ENCODE results near the gene PITPNC1.
A peak's percentile ranks its signal among the peaks of the same experiment; 100 is the strongest.
"Not testable (repeated sequence)": the region's sequence is repeated elsewhere in the genome, so short reads cannot be mapped to it uniquely, and the experiment has no call there.

PITPNC1 gene

GRCh38 chr17:67687511-67687910 is 310.4 kb downstream of the PITPNC1 start:
- no peaks in the 10 kb centered on the region for H3K27me3 ChIP-seq (ENCODE audit: control insufficient read depth in 5 of 5, insufficient read depth in 4 of 5, low read length in 5 of 5)
- H3K9ac ChIP-seq (ENCODE audit: low read length in 5 of 5): no peak overlapping the region
- H3K4me1 ChIP-seq (ENCODE audit: control insufficient read depth in 5 of 5, insufficient read depth in 5 of 5, low read length in 5 of 5): peaks cover 2 to 7% (median 6%) of the 10 kb centered on the region in 5 donors
- no peaks in the 10 kb centered on the region for H3K9me3 ChIP-seq (ENCODE audit: control insufficient read depth in 5 of 5, low read length in 5 of 5)
- H3K36me3 ChIP-seq (ENCODE audit: control insufficient read depth in 5 of 5, insufficient read depth in 5 of 5, low read length in 5 of 5): peaks cover 0 to 9% (median 0%) of the 10 kb centered on the region in 5 donors
- H3K27ac ChIP-seq (ENCODE audit: low read depth, low read length): no peak overlapping the region
- H3K4me3 ChIP-seq (ENCODE audit: low read depth in 1 of 5, low read length in 5 of 5): no peak overlapping the region

DNA sequence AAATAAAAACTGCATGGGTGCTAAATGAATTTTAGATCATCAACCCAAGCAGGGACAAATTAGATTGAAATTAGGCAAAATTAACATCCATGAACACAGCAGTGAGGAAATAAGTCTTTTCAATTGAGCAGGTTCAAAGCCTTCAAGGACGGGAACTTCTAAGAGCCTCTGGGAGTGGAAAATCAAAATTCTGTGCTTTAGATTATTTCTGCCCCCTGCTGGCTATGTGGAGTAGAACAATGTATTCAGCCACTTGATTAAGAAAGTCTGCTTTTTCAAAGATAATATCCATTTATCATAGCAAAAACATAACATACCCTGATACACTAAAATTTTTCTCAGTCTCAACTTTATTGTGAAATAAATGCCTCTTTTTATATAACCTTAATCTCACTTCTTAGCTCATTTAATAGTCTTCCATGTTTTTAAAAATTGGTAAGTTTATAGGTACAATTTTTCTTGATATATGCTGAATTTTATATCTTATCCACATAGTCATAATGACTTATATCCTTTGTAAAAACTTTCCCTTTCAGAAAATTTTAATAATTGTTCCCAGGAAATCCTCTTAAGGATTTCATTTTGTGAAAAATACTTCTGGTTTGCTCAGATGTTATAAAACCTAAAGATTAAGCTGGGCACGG is 312.6 kb downstream of the PITPNC1 start:
- no peaks in the 10 kb centered on the region for H3K9me3 ChIP-seq (ENCODE audit: control insufficient read depth in 5 of 5, low read length in 5 of 5)

DNA sequence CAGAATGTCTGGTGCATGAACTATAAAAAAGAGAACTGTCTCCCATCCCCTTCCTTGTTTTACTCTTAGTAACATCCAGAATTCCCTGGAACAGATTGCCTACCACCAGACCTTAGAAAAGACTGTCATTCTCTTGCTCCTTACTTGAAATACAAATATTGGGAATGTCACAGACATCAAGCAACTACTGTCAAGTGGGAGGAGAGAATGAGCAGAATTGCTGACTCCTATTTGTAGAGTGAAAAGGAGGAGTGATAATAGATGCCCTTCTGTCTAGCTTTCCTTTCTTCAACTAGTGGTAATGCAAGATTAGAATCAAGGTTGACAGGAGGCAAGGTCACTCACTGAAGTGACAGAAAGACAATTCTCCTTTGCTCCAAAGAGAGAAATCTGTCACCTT is 316.7 kb downstream of the PITPNC1 start:
- Histone ChIP-seq H3K27me3 (ENCODE audit: control insufficient read depth in 5 of 5, insufficient read depth in 4 of 5, low read length in 5 of 5) (no peaks in the 10 kb centered on the region), H3K4me3 (ENCODE audit: low read depth in 1 of 5, low read length in 5 of 5) (no peak overlapping the region), H3K4me1 (ENCODE audit: control insufficient read depth in 5 of 5, insufficient read depth in 5 of 5, low read length in 5 of 5) (peaks cover 0 to 11% (median 4%) of the 10 kb centered on the region in 5 donors), H3K9ac (ENCODE audit: low read length in 5 of 5) (no peak overlapping the region), H3K9me3 (ENCODE audit: control insufficient read depth in 5 of 5, low read length in 5 of 5) (no peaks in the 10 kb centered on the region), H3K36me3 (ENCODE audit: control insufficient read depth in 5 of 5, insufficient read depth in 5 of 5, low read length in 5 of 5) (peaks cover 0 to 6% (median 2%) of the 10 kb centered on the region in 5 donors), H3K27ac (ENCODE audit: low read depth, low read length) (no peak overlapping the region)

More for the DNA sequence above, 312.6 kb downstream of the PITPNC1 start:
- no peak overlapping the region for H3K4me3 ChIP-seq (ENCODE audit: low read depth in 1 of 5, low read length in 5 of 5)
- H3K4me1 ChIP-seq (ENCODE audit: control insufficient read depth in 5 of 5, insufficient read depth in 5 of 5, low read length in 5 of 5): peaks cover 2 to 7% (median 6%) of the 10 kb centered on the region in 5 donors
- H3K9ac ChIP-seq (ENCODE audit: low read length in 5 of 5): no peak overlapping the region
- H3K27me3 ChIP-seq (ENCODE audit: control insufficient read depth in 5 of 5, insufficient read depth in 4 of 5, low read length in 5 of 5): no peaks in the 10 kb centered on the region
- peaks cover 0 to 13% (median 2%) of the 10 kb centered on the region in 5 donors for H3K36me3 ChIP-seq (ENCODE audit: control insufficient read depth in 5 of 5, insufficient read depth in 5 of 5, low read length in 5 of 5)
- no peak overlapping the region for H3K27ac ChIP-seq (ENCODE audit: low read depth, low read length)

DNA sequence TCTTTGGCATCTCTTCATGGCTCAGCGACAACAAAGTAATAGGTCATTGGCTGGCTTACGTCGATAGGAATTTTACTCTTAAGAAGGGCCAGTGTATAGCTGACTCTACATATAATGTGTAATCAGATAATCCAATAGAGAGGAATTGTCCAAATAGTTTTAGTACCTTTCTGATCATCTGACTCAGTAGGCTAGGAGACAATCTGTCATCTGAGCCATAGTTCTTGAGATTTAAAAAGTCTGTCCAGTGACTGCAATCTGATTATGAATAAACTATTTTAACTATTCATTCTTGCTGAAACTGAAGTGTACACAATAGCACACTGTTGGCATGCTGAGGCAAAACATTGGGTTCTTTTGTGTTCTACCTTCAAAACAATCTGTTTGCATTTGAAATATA is 319.3 kb downstream of the PITPNC1 start:
- H3K4me3 ChIP-seq (ENCODE audit: low read depth in 1 of 5, low read length in 5 of 5): no peak overlapping the region
- H3K27ac ChIP-seq (ENCODE audit: low read depth, low read length): no peak overlapping the region
- H3K36me3 ChIP-seq (ENCODE audit: control insufficient read depth in 5 of 5, insufficient read depth in 5 of 5, low read length in 5 of 5): peaks cover 0 to 6% (median 2%) of the 10 kb centered on the region in 5 donors
- no peaks in the 10 kb centered on the region for H3K9me3 ChIP-seq (ENCODE audit: control insufficient read depth in 5 of 5, low read length in 5 of 5)
- no peaks in the 10 kb centered on the region for H3K27me3 ChIP-seq (ENCODE audit: control insufficient read depth in 5 of 5, insufficient read depth in 4 of 5, low read length in 5 of 5)
- peaks cover 0 to 11% (median 3%) of the 10 kb centered on the region in 5 donors for H3K4me1 ChIP-seq (ENCODE audit: control insufficient read depth in 5 of 5, insufficient read depth in 5 of 5, low read length in 5 of 5)
- H3K9ac ChIP-seq (ENCODE audit: low read length in 5 of 5): peak overlapping the region in 1 of 5 donors; percentile 24

DNA sequence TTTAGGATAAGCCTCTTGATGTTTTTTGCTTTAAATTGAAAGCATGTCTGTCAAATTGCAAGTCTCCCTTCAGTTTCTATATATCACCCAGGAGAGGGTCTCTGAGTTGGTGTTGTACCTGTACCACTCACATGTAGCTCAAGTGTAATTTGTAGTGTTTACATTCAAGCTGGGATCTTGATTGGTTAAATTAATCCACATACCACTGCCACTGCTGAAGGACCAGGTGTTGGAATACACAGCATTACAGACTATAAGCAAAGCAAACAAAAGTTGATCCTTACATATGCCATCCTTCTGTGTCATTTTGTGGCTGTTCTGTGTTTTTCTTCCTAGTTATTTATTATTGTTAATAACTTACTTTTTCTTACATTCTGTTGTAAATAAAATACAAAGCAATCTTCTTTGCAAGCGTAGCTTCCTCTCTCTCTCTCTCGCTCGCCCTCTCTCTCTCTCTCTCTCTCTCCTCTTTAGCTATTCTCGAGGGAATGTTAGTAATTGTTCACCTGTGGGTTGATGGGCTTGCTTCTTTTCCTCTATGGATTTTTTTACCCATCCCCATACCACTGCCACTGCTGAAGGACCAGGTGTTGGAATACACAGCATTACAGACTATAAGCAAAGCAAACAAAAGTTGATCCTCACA is 319.9 kb downstream of the PITPNC1 start:
- no peaks in the 10 kb centered on the region for H3K27me3 ChIP-seq (ENCODE audit: control insufficient read depth in 5 of 5, insufficient read depth in 4 of 5, low read length in 5 of 5)
- peaks cover 0 to 6% (median 2%) of the 10 kb centered on the region in 5 donors for H3K36me3 ChIP-seq (ENCODE audit: control insufficient read depth in 5 of 5, insufficient read depth in 5 of 5, low read length in 5 of 5)
- H3K4me3 ChIP-seq (ENCODE audit: low read depth in 1 of 5, low read length in 5 of 5): no peak overlapping the region
- no peaks in the 10 kb centered on the region for H3K9me3 ChIP-seq (ENCODE audit: control insufficient read depth in 5 of 5, low read length in 5 of 5)
- H3K9ac ChIP-seq (ENCODE audit: low read length in 5 of 5): no peak overlapping the region
- H3K27ac ChIP-seq (ENCODE audit: low read depth, low read length): no peak overlapping the region
- H3K4me1 ChIP-seq (ENCODE audit: control insufficient read depth in 5 of 5, insufficient read depth in 5 of 5, low read length in 5 of 5): peaks cover 0 to 11% (median 3%) of the 10 kb centered on the region in 5 donors

- Histone ChIP-seq H3K36me3 (ENCODE audit: control insufficient read depth in 5 of 5, insufficient read depth in 5 of 5, low read length in 5 of 5) (no peaks in the 10 kb centered on the region), H3K27me3 (ENCODE audit: control insufficient read depth in 5 of 5, insufficient read depth in 4 of 5, low read length in 5 of 5) (no peaks in the 10 kb centered on the region), H3K9ac (ENCODE audit: low read length in 5 of 5) (no peak overlapping the region), H3K9me3 (ENCODE audit: control insufficient read depth in 5 of 5, low read length in 5 of 5) (no peaks in the 10 kb centered on the region), H3K4me1 (ENCODE audit: control insufficient read depth in 5 of 5, insufficient read depth in 5 of 5, low read length in 5 of 5) (peaks cover 0 to 11% (median 3%) of the 10 kb centered on the region in 5 donors), H3K4me3 (ENCODE audit: low read depth in 1 of 5, low read length in 5 of 5) (no peak overlapping the region), H3K27ac (ENCODE audit: low read depth, low read length) (no peak overlapping the region)
Measured at GRCh38 chr17:67700037-67700724, 323.1 kb downstream of the PITPNC1 start.

- H3K27ac ChIP-seq (ENCODE audit: low read depth, low read length): no peak overlapping the region
- H3K4me3 ChIP-seq (ENCODE audit: low read depth in 1 of 5, low read length in 5 of 5): no peak overlapping the region
- H3K36me3 ChIP-seq (ENCODE audit: control insufficient read depth in 5 of 5, insufficient read depth in 5 of 5, low read length in 5 of 5): no peaks in the 10 kb centered on the region
- peaks cover 0 to 11% (median 3%) of the 10 kb centered on the region in 5 donors for H3K4me1 ChIP-seq (ENCODE audit: control insufficient read depth in 5 of 5, insufficient read depth in 5 of 5, low read length in 5 of 5)
- no peak overlapping the region for H3K9ac ChIP-seq (ENCODE audit: low read length in 5 of 5)
- H3K9me3 ChIP-seq (ENCODE audit: control insufficient read depth in 5 of 5, low read length in 5 of 5): no peaks in the 10 kb centered on the region
- no peaks in the 10 kb centered on the region for H3K27me3 ChIP-seq (ENCODE audit: control insufficient read depth in 5 of 5, insufficient read depth in 4 of 5, low read length in 5 of 5)
Measured at GRCh38 chr17:67700725-67701119, 323.6 kb downstream of the PITPNC1 start.

DNA sequence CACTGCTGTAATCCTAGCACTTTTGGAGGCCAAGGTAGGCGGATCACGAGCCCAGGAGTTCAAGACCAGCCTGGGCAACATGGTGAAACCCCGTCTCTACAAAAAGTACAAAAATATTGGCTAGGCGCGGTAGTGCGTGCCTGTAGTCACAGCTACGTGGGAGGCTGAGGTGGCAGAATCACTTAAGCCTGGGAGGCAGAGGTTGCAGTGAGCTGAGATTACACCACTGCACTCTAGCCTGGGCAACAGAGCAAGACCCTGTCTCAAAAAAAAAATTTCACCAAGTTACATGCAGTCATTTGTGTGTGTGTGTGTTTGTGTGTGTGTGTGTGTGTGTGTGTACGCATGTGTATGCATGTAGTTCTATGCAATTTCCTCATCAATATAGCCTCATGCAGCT is 325.8 kb downstream of the PITPNC1 start:
- not testable (repeated sequence) for H3K27me3 ChIP-seq (ENCODE audit: control insufficient read depth in 5 of 5, insufficient read depth in 4 of 5, low read length in 5 of 5); H3K4me3 ChIP-seq (ENCODE audit: low read depth in 1 of 5, low read length in 5 of 5); H3K27ac ChIP-seq (ENCODE audit: low read depth, low read length); H3K36me3 ChIP-seq (ENCODE audit: control insufficient read depth in 5 of 5, insufficient read depth in 5 of 5, low read length in 5 of 5); H3K4me1 ChIP-seq (ENCODE audit: control insufficient read depth in 5 of 5, insufficient read depth in 5 of 5, low read length in 5 of 5); H3K9me3 ChIP-seq (ENCODE audit: control insufficient read depth in 5 of 5, low read length in 5 of 5); H3K9ac ChIP-seq (ENCODE audit: low read length in 5 of 5)

DNA sequence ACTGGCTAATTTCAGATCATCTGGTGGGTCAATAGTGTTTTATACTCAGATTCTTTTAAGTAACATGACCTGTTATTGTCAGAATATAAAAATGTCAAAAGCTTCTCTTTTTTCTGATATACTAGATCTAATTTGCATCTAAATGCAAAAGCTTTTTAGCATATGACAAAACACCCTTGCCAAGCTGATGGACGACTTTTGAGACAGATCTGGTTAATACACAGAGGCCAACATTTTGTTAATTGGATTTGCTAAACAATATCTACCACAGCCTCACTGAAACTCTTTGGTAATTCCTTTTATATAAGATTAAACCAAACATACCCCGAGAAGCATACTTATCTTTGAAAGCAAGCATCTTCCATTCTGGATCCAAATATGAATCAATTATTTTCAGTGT is 330.4 kb downstream of the PITPNC1 start:
- Histone ChIP-seq H3K4me3 (ENCODE audit: low read depth in 1 of 5, low read length in 5 of 5) (no peak overlapping the region), H3K27me3 (ENCODE audit: control insufficient read depth in 5 of 5, insufficient read depth in 4 of 5, low read length in 5 of 5) (peaks cover 0 to 3% (median 0%) of the 10 kb centered on the region in 5 donors), H3K27ac (ENCODE audit: low read depth, low read length) (no peak overlapping the region), H3K9me3 (ENCODE audit: control insufficient read depth in 5 of 5, low read length in 5 of 5) (no peaks in the 10 kb centered on the region), H3K4me1 (ENCODE audit: control insufficient read depth in 5 of 5, insufficient read depth in 5 of 5, low read length in 5 of 5) (no peaks in the 10 kb centered on the region), H3K9ac (ENCODE audit: low read length in 5 of 5) (no peak overlapping the region), H3K36me3 (ENCODE audit: control insufficient read depth in 5 of 5, insufficient read depth in 5 of 5, low read length in 5 of 5) (no peaks in the 10 kb centered on the region)

- Histone ChIP-seq H3K9me3 (ENCODE audit: control insufficient read depth in 5 of 5, low read length in 5 of 5) (no peaks in the 10 kb centered on the region), H3K9ac (ENCODE audit: low read length in 5 of 5) (no peak overlapping the region), H3K4me3 (ENCODE audit: low read depth in 1 of 5, low read length in 5 of 5) (no peak overlapping the region), H3K27ac (ENCODE audit: low read depth, low read length) (no peak overlapping the region), H3K4me1 (ENCODE audit: control insufficient read depth in 5 of 5, insufficient read depth in 5 of 5, low read length in 5 of 5) (no peaks in the 10 kb centered on the region), H3K27me3 (ENCODE audit: control insufficient read depth in 5 of 5, insufficient read depth in 4 of 5, low read length in 5 of 5) (peaks cover 0 to 3% (median 0%) of the 10 kb centered on the region in 5 donors), H3K36me3 (ENCODE audit: control insufficient read depth in 5 of 5, insufficient read depth in 5 of 5, low read length in 5 of 5) (no peaks in the 10 kb centered on the region)
Measured at GRCh38 chr17:67708378-67708777, 331.3 kb downstream of the PITPNC1 start.

Data from subcutaneous abdominal adipose tissue (tissue), 5 donors.